ENCODE data around the gene EGFL8. TPM values are rescaled to one million over a fixed set of nuclear protein-coding genes. Genes with fewer than 3 reads are reported as not detected.

The EGFL8 gene
- total and polyA plus RNA-seq, 9 of the 15 experiments (the other 6 are each of a cell fraction or from before 2014, with no cell fraction given) = 2.2 to 47.4 (median 14.2) TPM

DNA sequence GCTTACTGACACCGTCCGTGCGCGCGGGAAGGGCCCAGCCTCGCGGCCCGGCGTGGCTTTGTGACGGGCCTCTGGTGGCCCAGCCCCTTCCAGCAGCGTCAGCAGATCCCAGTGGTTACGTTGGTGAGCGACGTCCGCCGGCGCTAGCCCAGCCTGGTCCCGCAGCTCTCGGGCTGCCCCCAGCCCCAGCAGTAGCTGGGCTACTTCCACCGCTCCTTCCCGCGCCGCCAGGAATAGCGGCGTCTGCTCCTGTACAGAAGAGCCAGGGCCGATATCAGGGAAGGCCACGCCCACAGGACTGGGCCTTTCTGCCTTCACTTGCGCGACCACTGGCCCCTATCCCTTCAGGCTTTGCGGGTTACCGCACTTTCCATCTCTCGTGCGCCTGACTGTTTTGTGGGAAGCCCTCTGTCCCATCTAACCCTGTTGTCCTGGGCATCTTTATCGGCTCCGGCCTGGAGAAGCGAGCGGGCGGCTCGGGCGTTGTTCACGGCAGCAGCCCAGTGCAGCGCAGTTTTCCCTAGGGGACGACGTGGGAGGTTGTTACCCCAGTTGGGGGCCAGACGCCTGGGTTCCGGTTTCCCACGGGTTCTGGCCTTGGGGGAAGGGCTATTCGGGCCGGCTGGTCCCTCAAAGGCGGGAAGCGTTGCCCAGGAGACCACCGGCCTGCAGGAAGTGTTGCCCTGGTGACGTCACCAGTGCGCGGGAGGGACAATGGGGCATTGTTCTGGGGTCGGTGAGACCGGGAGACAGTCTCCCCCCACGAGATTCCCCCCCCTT, 31.7 kb downstream of the EGFL8 start (continued):
- TF ChIP-seq ARHGAP35 (IDR thresholded peaks at IDR 0.05; ENCODE audit: partially characterized antibody) (no peak), HMGN3 (IDR thresholded peaks at IDR 0.05; ENCODE audit: borderline replicate concordance, extremely low read depth, insufficient read length, low read depth, low read length) (no peak), FOXA1 (IDR thresholded peaks at IDR 0.05; ENCODE audit: borderline replicate concordance) (no peak), ZNF696 (CRISPR knock-in tag; conservative IDR thresholded peaks at IDR 0.05) (no peak), ZNF316 (IDR thresholded peaks at IDR 0.05) (peak; percentile 99), ZNF445 (CRISPR knock-in tag; IDR thresholded peaks at IDR 0.05; ENCODE audit: low read depth) (no peak), HMG20A (CRISPR knock-in tag; conservative IDR thresholded peaks at IDR 0.05) (no peak), ZNF184 (CRISPR knock-in tag; IDR thresholded peaks at IDR 0.05) (no peak), ZNF232 (CRISPR knock-in tag; IDR thresholded peaks at IDR 0.05) (peak; percentile 0; the same call in 1 of the 2 replicates), HNRNPH1 (optimal IDR thresholded peaks at IDR 0.05; ENCODE audit: low read depth, low read length) (no peak), ZNF197 (CRISPR knock-in tag; IDR thresholded peaks at IDR 0.05; ENCODE audit: low read depth) (no peak), BCL6 (CRISPR knock-in tag; IDR thresholded peaks at IDR 0.05) (no peak), CBX1 (IDR thresholded peaks at IDR 0.05; ENCODE audit: low read depth) (no peak), ZNF24 (IDR thresholded peaks at IDR 0.05) (no peak), ZC3H4 (CRISPR knock-in tag; IDR thresholded peaks at IDR 0.05; ENCODE audit: borderline replicate concordance) (peak; percentile 98; the same call in 1 of the 2 replicates)
- TF ChIP-seq, protein P1, sequence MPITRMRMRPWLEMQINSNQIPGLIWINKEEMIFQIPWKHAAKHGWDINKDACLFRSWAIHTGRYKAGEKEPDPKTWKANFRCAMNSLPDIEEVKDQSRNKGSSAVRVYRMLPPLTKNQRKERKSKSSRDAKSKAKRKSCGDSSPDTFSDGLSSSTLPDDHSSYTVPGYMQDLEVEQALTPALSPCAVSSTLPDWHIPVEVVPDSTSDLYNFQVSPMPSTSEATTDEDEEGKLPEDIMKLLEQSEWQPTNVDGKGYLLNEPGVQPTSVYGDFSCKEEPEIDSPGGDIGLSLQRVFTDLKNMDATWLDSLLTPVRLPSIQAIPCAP (CRISPR knock-in tag; IDR thresholded peaks at IDR 0.05; ENCODE audit: borderline replicate concordance) = no peak; the same call in 1 of the 2 replicates
- TF ChIP-seq, protein P2, sequence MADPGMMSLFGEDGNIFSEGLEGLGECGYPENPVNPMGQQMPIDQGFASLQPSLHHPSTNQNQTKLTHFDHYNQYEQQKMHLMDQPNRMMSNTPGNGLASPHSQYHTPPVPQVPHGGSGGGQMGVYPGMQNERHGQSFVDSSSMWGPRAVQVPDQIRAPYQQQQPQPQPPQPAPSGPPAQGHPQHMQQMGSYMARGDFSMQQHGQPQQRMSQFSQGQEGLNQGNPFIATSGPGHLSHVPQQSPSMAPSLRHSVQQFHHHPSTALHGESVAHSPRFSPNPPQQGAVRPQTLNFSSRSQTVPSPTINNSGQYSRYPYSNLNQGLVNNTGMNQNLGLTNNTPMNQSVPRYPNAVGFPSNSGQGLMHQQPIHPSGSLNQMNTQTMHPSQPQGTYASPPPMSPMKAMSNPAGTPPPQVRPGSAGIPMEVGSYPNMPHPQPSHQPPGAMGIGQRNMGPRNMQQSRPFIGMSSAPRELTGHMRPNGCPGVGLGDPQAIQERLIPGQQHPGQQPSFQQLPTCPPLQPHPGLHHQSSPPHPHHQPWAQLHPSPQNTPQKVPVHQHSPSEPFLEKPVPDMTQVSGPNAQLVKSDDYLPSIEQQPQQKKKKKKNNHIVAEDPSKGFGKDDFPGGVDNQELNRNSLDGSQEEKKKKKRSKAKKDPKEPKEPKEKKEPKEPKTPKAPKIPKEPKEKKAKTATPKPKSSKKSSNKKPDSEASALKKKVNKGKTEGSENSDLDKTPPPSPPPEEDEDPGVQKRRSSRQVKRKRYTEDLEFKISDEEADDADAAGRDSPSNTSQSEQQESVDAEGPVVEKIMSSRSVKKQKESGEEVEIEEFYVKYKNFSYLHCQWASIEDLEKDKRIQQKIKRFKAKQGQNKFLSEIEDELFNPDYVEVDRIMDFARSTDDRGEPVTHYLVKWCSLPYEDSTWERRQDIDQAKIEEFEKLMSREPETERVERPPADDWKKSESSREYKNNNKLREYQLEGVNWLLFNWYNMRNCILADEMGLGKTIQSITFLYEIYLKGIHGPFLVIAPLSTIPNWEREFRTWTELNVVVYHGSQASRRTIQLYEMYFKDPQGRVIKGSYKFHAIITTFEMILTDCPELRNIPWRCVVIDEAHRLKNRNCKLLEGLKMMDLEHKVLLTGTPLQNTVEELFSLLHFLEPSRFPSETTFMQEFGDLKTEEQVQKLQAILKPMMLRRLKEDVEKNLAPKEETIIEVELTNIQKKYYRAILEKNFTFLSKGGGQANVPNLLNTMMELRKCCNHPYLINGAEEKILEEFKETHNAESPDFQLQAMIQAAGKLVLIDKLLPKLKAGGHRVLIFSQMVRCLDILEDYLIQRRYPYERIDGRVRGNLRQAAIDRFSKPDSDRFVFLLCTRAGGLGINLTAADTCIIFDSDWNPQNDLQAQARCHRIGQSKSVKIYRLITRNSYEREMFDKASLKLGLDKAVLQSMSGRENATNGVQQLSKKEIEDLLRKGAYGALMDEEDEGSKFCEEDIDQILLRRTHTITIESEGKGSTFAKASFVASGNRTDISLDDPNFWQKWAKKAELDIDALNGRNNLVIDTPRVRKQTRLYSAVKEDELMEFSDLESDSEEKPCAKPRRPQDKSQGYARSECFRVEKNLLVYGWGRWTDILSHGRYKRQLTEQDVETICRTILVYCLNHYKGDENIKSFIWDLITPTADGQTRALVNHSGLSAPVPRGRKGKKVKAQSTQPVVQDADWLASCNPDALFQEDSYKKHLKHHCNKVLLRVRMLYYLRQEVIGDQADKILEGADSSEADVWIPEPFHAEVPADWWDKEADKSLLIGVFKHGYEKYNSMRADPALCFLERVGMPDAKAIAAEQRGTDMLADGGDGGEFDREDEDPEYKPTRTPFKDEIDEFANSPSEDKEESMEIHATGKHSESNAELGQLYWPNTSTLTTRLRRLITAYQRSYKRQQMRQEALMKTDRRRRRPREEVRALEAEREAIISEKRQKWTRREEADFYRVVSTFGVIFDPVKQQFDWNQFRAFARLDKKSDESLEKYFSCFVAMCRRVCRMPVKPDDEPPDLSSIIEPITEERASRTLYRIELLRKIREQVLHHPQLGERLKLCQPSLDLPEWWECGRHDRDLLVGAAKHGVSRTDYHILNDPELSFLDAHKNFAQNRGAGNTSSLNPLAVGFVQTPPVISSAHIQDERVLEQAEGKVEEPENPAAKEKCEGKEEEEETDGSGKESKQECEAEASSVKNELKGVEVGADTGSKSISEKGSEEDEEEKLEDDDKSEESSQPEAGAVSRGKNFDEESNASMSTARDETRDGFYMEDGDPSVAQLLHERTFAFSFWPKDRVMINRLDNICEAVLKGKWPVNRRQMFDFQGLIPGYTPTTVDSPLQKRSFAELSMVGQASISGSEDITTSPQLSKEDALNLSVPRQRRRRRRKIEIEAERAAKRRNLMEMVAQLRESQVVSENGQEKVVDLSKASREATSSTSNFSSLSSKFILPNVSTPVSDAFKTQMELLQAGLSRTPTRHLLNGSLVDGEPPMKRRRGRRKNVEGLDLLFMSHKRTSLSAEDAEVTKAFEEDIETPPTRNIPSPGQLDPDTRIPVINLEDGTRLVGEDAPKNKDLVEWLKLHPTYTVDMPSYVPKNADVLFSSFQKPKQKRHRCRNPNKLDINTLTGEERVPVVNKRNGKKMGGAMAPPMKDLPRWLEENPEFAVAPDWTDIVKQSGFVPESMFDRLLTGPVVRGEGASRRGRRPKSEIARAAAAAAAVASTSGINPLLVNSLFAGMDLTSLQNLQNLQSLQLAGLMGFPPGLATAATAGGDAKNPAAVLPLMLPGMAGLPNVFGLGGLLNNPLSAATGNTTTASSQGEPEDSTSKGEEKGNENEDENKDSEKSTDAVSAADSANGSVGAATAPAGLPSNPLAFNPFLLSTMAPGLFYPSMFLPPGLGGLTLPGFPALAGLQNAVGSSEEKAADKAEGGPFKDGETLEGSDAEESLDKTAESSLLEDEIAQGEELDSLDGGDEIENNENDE (IDR thresholded peaks at IDR 0.05; ENCODE audit: low read depth, low read length) = no peak

Data from K562 (cell line).